ENCODE results near the gene ECSCR. TPM values are rescaled to one million over a fixed set of nuclear protein-coding genes. Genes with fewer than 3 reads are reported as not detected.

Gene ECSCR
- total RNA-seq, 1 donor from 2014 or later, result 37.1 TPM

DNA sequence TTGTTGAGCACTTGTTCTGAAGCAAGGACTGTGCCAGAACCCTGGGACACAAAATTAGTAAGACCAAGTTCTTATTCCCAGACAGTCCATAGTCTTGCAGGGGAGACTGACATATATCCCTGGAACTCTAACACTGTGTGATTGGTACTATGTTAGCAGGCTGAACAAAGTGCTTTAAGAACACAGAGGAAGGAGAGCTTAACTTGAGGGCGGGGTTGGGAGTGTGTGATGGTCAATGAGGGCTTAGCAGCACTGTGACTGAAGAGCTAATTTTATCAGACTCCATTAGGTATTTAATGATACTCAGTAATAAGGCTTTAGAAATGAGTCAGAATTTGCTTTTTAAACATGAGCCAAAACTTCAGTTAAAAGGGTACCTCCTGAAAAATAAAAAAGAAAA, 43.8 kb downstream of the ECSCR start:
- Histone ChIP-seq H3K9me3 (no peaks in the 10 kb centered on the region), H3K4me3 (no peak overlapping the region), H3K27ac (no peak overlapping the region), H3K4me1 (peaks cover 39% of the 10 kb centered on the region), H3K36me3 (no peaks in the 10 kb centered on the region), H3K27me3 (no peaks in the 10 kb centered on the region)
- DNase-seq (ENCODE audit: extremely low spot score in 2 of 2), result no peak
- intact Hi-C loops (cut with DNase I), result no loop called here
- TF ChIP-seq POLR2A (IDR thresholded peaks at IDR 0.05) (no peak), POLR2AphosphoS5 (IDR thresholded peaks at IDR 0.05; ENCODE audit: insufficient read depth in 1 of 2, low read depth in 1 of 2) (no peak)
- TF ChIP-seq, protein P1, sequence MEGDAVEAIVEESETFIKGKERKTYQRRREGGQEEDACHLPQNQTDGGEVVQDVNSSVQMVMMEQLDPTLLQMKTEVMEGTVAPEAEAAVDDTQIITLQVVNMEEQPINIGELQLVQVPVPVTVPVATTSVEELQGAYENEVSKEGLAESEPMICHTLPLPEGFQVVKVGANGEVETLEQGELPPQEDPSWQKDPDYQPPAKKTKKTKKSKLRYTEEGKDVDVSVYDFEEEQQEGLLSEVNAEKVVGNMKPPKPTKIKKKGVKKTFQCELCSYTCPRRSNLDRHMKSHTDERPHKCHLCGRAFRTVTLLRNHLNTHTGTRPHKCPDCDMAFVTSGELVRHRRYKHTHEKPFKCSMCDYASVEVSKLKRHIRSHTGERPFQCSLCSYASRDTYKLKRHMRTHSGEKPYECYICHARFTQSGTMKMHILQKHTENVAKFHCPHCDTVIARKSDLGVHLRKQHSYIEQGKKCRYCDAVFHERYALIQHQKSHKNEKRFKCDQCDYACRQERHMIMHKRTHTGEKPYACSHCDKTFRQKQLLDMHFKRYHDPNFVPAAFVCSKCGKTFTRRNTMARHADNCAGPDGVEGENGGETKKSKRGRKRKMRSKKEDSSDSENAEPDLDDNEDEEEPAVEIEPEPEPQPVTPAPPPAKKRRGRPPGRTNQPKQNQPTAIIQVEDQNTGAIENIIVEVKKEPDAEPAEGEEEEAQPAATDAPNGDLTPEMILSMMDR (IDR thresholded peaks at IDR 0.05), result no peak

DNA sequence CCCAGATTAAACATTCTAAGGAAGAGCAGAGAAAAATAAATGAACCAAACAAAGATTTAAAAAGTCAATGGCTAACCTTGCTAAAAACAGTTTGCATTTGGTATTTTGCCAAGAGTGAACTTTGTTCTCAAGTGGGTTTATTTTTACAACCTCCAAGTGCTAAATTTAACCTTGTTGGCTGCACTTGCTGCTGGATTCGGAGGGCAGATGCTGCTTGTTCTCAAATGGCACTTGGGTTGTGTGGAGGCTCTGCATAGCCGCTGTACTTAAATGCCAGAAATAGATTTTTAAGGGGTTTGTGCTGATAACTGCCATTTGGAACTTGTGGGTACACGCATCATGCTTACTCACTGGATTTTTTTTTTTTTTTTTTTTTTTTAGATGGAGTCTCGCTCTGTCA, 45.3 kb downstream of the ECSCR start:
- no peaks in the 10 kb centered on the region for H3K36me3 ChIP-seq
- H3K4me3 ChIP-seq, result no peak overlapping the region
- intact Hi-C loops (cut with DNase I), result no loop called here
- peak overlapping the region; percentile 50 for H3K27ac ChIP-seq
- H3K4me1 ChIP-seq, result peaks cover 41% of the 10 kb centered on the region
- H3K27me3 ChIP-seq, result no peaks in the 10 kb centered on the region
- no peaks in the 10 kb centered on the region for H3K9me3 ChIP-seq
- no peak for DNase-seq (ENCODE audit: extremely low spot score in 2 of 2)
- peak in 1 of 2 donors; percentile 36 for TF ChIP-seq POLR2AphosphoS5 (IDR thresholded peaks at IDR 0.05; ENCODE audit: insufficient read depth in 1 of 2, low read depth in 1 of 2)
- TF ChIP-seq, protein P1 (IDR thresholded peaks at IDR 0.05), result no peak

DNA sequence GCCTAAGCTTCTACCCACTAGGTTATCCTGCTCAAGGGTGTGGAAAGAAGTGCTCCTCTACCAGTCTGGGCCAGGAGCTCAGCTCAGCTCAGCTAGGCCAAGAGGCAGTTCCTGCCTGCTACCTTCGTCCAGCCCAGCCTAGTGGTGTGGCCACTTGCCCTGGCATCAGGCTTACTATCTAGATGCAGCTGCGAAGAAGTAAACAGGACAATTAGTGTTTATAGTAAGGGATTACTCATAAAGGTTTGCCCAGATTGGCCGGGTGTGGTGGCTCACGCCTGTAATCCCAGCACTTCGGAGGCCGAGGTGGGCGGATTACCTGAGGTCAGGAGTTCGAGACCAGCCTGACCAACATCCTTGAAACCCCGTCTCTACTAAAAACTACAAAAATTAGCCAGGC, 45.9 kb downstream of the ECSCR start:
- intact Hi-C loops (cut with DNase I), result no loop called here
- Histone ChIP-seq H3K36me3 (no peaks in the 10 kb centered on the region), H3K9me3 (no peaks in the 10 kb centered on the region)

DNA sequence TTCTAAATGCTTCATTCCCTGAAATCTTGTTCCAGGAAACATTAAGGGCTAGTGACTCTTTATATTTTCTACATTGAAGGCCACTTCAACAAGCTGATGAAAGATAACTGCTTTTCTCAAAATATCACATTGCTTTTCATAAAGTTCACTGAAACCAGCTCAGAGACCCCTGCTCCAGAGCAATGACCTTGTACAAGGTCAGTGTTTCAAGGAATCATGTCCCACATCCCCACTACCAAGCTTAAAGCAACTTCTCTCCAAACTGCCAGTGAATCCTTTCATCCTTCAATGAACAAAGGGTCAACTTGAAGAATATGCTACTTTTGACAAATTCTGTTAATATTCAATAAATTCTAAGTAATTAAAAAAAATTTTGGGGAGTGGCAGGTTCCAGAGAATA, 46.7 kb downstream of the ECSCR start:
- peaks cover 41% of the 10 kb centered on the region for H3K4me1 ChIP-seq
- H3K9me3 ChIP-seq, result no peaks in the 10 kb centered on the region
- DNase-seq (ENCODE audit: extremely low spot score in 2 of 2), result no peak
- H3K4me3 ChIP-seq, result no peak overlapping the region
- intact Hi-C loops (cut with DNase I), result no loop called here
- H3K36me3 ChIP-seq, result no peaks in the 10 kb centered on the region
- TF ChIP-seq, protein P1 (IDR thresholded peaks at IDR 0.05), result no peak
- TF ChIP-seq POLR2A (IDR thresholded peaks at IDR 0.05) (no peak), POLR2AphosphoS5 (IDR thresholded peaks at IDR 0.05; ENCODE audit: insufficient read depth in 1 of 2, low read depth in 1 of 2) (no peak)
- no peaks in the 10 kb centered on the region for H3K27me3 ChIP-seq
- no peak overlapping the region for H3K27ac ChIP-seq

More for the DNA sequence above, 45.9 kb downstream of the ECSCR start:
- peak overlapping the region; percentile 50 for H3K27ac ChIP-seq
- peaks cover 41% of the 10 kb centered on the region for H3K4me1 ChIP-seq
- no peak overlapping the region for H3K4me3 ChIP-seq
- DNase-seq (ENCODE audit: extremely low spot score in 2 of 2), result no peak
- H3K27me3 ChIP-seq, result no peaks in the 10 kb centered on the region
- no peak for TF ChIP-seq POLR2AphosphoS5 (IDR thresholded peaks at IDR 0.05; ENCODE audit: insufficient read depth in 1 of 2, low read depth in 1 of 2)
- TF ChIP-seq POLR2A (IDR thresholded peaks at IDR 0.05), result no peak
- TF ChIP-seq, protein P1 (IDR thresholded peaks at IDR 0.05), result no peak

DNA sequence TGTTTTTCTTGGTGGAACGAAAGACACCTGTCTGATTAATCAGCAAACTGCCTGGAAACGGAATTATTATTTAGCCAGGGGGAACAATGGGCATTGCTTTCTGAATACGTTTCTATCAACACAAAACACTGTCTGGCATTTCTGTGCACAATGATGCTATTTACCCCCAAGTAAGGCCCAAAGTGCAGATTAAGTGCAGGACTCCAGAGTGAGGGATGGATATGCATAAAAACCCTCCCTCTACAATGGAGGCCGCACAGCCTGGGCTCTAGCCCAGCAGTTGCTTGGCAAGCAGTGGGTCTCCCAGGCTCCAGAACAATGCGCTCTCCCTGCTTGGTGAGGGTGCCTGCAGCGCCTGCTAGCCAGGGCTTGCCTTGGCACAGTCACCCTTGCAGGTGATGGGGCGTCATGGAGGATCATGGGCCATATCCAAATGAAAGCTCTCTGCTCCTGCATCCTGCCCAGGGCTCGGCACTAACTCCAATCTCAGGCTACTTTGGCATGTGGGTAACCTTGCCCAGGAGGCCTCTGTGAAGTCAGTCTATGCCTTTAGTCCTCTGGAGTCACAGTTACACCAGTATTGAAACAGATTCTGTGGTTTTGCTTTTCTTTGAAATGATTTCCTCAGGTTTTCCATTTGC, 47.2 kb downstream of the ECSCR start:
- TF ChIP-seq POLR2AphosphoS5 (IDR thresholded peaks at IDR 0.05; ENCODE audit: insufficient read depth in 1 of 2, low read depth in 1 of 2), result peak in 1 of 2 donors; percentile 18
- TF ChIP-seq, protein P1 (IDR thresholded peaks at IDR 0.05), result no peak
- intact Hi-C loops (cut with DNase I), result no loop called here
- no peaks in the 10 kb centered on the region for H3K9me3 ChIP-seq
- no peaks in the 10 kb centered on the region for H3K36me3 ChIP-seq
- DNase-seq (ENCODE audit: extremely low spot score in 2 of 2), result no peak
- H3K27me3 ChIP-seq, result no peaks in the 10 kb centered on the region
- H3K4me3 ChIP-seq, result no peak overlapping the region
- H3K27ac ChIP-seq, result no peak overlapping the region
- peaks cover 47% of the 10 kb centered on the region for H3K4me1 ChIP-seq

All from vagina (tissue), 2 donors.